Ovary (tissue), 9 donors: ENCODE measurements around the gene ANAPC16. TPM values are rescaled to one million over a fixed set of nuclear protein-coding genes. Genes with fewer than 3 reads are reported as not detected.
A peak's percentile ranks its signal among the peaks of the same experiment; 100 is the strongest.

ENCODE experiments used
- DNase-seq, 5 donors: peaks; one replicate each; pipeline ENCODE4 v3.0.0-alpha.2; 2019 to 2020
- H3K27ac ChIP-seq, 2 donors: fragments of 200-600 bp; one replicate each; pipeline versions ENCODE4 v1.5.1 to v1.8.0; 2019 to 2022
- H3K27me3 ChIP-seq: fragments of 200-600 bp; one replicate; pipeline ENCODE4 v1.8.0; 2022
- H3K36me3 ChIP-seq: fragments of 200-600 bp; sonication (generic); one replicate; pipeline ENCODE4 v1.5.1; 2019
- H3K4me1 ChIP-seq: one replicate; pipeline ENCODE4 v1.8.1; 2013; ENCODE audit warnings: mild to moderate bottlenecking, moderate library complexity; ENCODE audit not compliant: insufficient read depth
- H3K4me3 ChIP-seq: fragments of 200-600 bp; sonication (generic); one replicate; pipeline ENCODE4 v1.5.1; 2017
- H3K9me3 ChIP-seq, 2 donors: fragments of 200-600 bp in 1 of 2; sonication (generic) in 1 of 2; one replicate each; pipeline versions ENCODE4 v1.5.1 to v1.8.1; 2013 to 2019; ENCODE audit warnings: mild to moderate bottlenecking in 1 of 2, moderate library complexity in 1 of 2
- EP300 ChIP-seq: sonication (generic); formaldehyde crosslinking; IDR thresholded peaks from one replicate; pipeline ENCODE4 v1.6.1; 2017; ENCODE audit warnings: antibody characterized with exemption
- POLR2A ChIP-seq: fragments of 450-650 bp; IDR thresholded peaks from one replicate; pipeline ENCODE4 v1.6.1; 2017; ENCODE audit warnings: antibody characterized with exemption, mild to moderate bottlenecking, moderate library complexity
- WGBS, 3 donors: extraction: QIAGEN DNeasy Blood & Tissue Kit in 1 of 3; methylation state at CpG; one replicate each; pipeline versions ENCODE4 v1.1.5 to v1.1.7; 2013 to 2017; 5-methylcytosine and 5-hydroxymethylcytosine counted together
- intact Hi-C, 4 donors: fragments of 100-400 bp; cut with DNase I; formaldehyde crosslinking; loops; one replicate each; pipeline versions ENCODE4 v1.11.0 to v1.15.1; 2022 to 2023
- polyA plus RNA-seq, 2 donors: library from polyadenylated mRNA; stranded (reverse); fragments of 200-250 nt in 1 of 2; fragments of 350-450 nt in 1 of 2; fragmentation: Illumina TruSeq in 1 of 2; extraction: RNeasy Lipid Tissue Mini Kit (QIAGEN cat#74804) in 1 of 2; gene quantifications; one replicate each; pipeline ENCODE4 v1.2.3, GENCODE V29; 2013 to 2014
- total RNA-seq, 7 donors: library from RNA; depleted of rRNA in 2 of 7; stranded (reverse); fragments of >200 nt in 2 of 7; fragmentation: NEBNext Ultra II Directional in 3 of 7; extraction: Animal tissue kit (Norgen Biotek cat#: 25700) in 3 of 7; gene quantifications; one replicate each; pipeline versions ENCODE4 v1.1.0 to v1.2.4, GENCODE V29; 2016 to 2023
- TF ChIP-seq, protein P1 (sequence below), 3 donors: fragments of 450-650 bp in 2 of 3; fragments of 200-600 bp in 1 of 3; IDR thresholded peaks; one replicate each; pipeline versions ENCODE4 v1.5.1 to v1.8.0; 2016 to 2022; ENCODE audit warnings: antibody characterized with exemption in 3 of 3, mild to moderate bottlenecking in 1 of 3
- donor health status: DM: no; HTN: no; CAD: no; lungs with moderate emphysema.
- donor health status: DM: no; HTN: no; CAD: no.
- donor health status: Bipolar disorder and iron deficiency.
- donor health status: DM: yes; HTN: yes; CAD: no.
- donor health status: DM: no; HTN: no; CAD: no.
- donor health status: DM: yes; HTN: yes; CAD: no.

Gene ANAPC16
- total and polyA plus RNA-seq, 9 donors, result 71.6 to 160 (median 120) TPM

DNA sequence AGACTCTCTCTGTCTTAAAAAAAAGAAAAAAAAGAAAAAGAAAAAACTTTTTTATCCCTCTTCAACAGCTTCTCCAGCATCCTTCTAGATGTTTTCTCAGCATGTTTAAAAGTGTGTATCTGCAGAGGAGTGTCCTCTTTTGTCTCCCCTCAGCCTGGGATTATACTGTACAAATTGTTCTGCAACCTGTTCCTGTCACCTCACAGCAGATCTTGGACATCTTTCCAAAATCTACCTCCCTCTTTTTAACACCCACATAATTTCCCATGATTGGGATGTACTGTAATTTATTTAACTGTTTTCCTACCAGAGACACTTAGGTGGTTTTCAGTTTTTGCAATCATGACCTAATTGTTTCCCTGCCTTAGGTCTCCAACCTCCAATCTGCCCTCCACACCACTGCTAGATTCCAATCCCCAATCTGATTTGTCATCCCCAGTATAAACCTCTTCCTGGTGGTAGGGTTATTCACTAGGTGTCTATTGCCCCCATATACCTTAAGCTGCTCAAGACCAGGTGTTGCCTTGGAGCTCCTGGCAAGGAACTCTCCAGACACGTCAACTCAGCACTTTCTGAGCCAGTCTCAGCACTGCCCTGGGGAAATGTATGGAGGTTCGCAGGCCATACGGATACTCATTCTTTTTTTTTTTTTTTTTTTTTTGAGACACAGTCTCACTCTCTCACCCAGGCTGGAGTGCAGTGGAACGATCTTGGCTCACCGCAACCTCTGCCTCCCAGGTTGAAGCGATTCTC lies 40.3 kb downstream of the ANAPC16 start:
- no peak for TF ChIP-seq EP300
- no peak for TF ChIP-seq POLR2A
- TF ChIP-seq, protein P1, sequence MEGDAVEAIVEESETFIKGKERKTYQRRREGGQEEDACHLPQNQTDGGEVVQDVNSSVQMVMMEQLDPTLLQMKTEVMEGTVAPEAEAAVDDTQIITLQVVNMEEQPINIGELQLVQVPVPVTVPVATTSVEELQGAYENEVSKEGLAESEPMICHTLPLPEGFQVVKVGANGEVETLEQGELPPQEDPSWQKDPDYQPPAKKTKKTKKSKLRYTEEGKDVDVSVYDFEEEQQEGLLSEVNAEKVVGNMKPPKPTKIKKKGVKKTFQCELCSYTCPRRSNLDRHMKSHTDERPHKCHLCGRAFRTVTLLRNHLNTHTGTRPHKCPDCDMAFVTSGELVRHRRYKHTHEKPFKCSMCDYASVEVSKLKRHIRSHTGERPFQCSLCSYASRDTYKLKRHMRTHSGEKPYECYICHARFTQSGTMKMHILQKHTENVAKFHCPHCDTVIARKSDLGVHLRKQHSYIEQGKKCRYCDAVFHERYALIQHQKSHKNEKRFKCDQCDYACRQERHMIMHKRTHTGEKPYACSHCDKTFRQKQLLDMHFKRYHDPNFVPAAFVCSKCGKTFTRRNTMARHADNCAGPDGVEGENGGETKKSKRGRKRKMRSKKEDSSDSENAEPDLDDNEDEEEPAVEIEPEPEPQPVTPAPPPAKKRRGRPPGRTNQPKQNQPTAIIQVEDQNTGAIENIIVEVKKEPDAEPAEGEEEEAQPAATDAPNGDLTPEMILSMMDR (IDR thresholded peaks at IDR 0.05), result no peak
- no peak for DNase-seq
- intact Hi-C loops, result loop anchor here in 1 of 4 donors (2.0 to 5.0 kb wide), 2 partner anchors 34 to 55 kb away; no protein-coding TSS in a partner anchor
- H3K4me3 ChIP-seq, result no peak overlapping the region
- no peaks in the 10 kb centered on the region for H3K27me3 ChIP-seq
- H3K4me1 ChIP-seq, result peaks cover 42% of the 10 kb centered on the region
- H3K9me3 ChIP-seq, result no peaks in the 10 kb centered on the region
- 89 to 93% (median 92%) methylated on average over 6 of the region's 6 CpGs for WGBS, 3 donors
- peak overlapping the region; percentile 82 to 95 for H3K27ac ChIP-seq
- H3K36me3 ChIP-seq, result no peaks in the 10 kb centered on the region

GRCh38 chr10:72257051-72257892 lies 41.5 kb downstream of the ANAPC16 start:
- H3K36me3 ChIP-seq, result no peaks in the 10 kb centered on the region
- intact Hi-C loops, result loop anchor here in 1 of 4 donors (5.0 kb wide), 1 partner anchor 35 kb away; no protein-coding TSS in a partner anchor
- no peaks in the 10 kb centered on the region for H3K27me3 ChIP-seq
- 66 to 75% (median 68%) methylated on average over 8 of the region's 8 CpGs for WGBS, 3 donors
- H3K4me3 ChIP-seq, result no peak overlapping the region
- H3K27ac ChIP-seq, result peak overlapping the region; percentile 4 to 24
- no peaks in the 10 kb centered on the region for H3K9me3 ChIP-seq
- peaks cover 47% of the 10 kb centered on the region for H3K4me1 ChIP-seq
- no peak for DNase-seq
- TF ChIP-seq, protein P1 (IDR thresholded peaks at IDR 0.05), result no peak
- TF ChIP-seq EP300 (no peak), POLR2A (no peak)

DNA sequence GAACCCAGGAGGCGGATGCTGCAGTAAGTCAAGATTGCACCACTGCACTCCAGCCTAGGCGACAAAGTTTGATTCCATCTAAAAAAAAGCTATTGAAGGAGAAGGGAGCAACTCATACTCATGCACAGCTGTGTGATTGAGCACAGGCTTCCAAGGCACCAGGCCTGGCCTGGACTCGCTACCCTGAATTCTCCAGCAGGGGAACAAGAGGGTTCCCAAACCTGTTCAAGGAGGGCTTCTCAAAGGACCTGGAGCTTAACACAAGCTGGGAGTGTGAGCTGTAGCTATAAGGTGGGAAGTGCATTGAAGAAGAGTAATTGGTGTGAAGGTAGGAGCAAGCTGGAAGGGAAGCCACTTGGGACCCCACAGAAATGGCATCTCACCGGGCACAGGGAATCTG lies 42.8 kb downstream of the ANAPC16 start:
- Histone ChIP-seq H3K9me3 (no peaks in the 10 kb centered on the region), H3K27me3 (no peaks in the 10 kb centered on the region), H3K4me3 (no peak overlapping the region), H3K4me1 (peaks cover 44% of the 10 kb centered on the region), H3K27ac (peak overlapping the region; percentile 32 to 93), H3K36me3 (no peaks in the 10 kb centered on the region)
- intact Hi-C loops, result loop anchor here in 1 of 4 donors (5.0 kb wide), 1 partner anchor 36 kb away; no protein-coding TSS in a partner anchor
- DNase-seq, result no peak
- 94 to 96% (median 95%) methylated on average over 4 of the region's 4 CpGs for WGBS, 3 donors
- no peak for TF ChIP-seq EP300
- no peak for TF ChIP-seq POLR2A
- TF ChIP-seq, protein P1 (IDR thresholded peaks at IDR 0.05), result no peak

- H3K4me1 ChIP-seq, result peaks cover 34% of the 10 kb centered on the region
- H3K4me3 ChIP-seq, result no peak overlapping the region
- peak overlapping the region; percentile 93 to 95 for H3K27ac ChIP-seq
- no peaks in the 10 kb centered on the region for H3K9me3 ChIP-seq
- no peaks in the 10 kb centered on the region for H3K27me3 ChIP-seq
- WGBS, 3 donors, result 22 to 37% (median 37%) methylated on average over 5 of the region's 5 CpGs
- TF ChIP-seq EP300 (no peak), POLR2A (no peak)
- TF ChIP-seq, protein P1 (IDR thresholded peaks at IDR 0.05), result no peak
- intact Hi-C loops, result loop anchor here in 1 of 4 donors (5.0 kb wide), 1 partner anchor 37 kb away; no protein-coding TSS in a partner anchor
- H3K36me3 ChIP-seq, result no peaks in the 10 kb centered on the region
- no peak for DNase-seq
Observed at GRCh38 chr10:72259491-72260238, 43.9 kb downstream of the ANAPC16 start.
